Globus pallidus (tissue), 1 donor: ENCODE measurements around the gene TMEM217.

Experiments used
- DNase-seq: peaks from one replicate; pipeline ENCODE4 v3.0.0-alpha.2; 2015; ENCODE audit warnings: low spot score

TMEM217 gene

DNA sequence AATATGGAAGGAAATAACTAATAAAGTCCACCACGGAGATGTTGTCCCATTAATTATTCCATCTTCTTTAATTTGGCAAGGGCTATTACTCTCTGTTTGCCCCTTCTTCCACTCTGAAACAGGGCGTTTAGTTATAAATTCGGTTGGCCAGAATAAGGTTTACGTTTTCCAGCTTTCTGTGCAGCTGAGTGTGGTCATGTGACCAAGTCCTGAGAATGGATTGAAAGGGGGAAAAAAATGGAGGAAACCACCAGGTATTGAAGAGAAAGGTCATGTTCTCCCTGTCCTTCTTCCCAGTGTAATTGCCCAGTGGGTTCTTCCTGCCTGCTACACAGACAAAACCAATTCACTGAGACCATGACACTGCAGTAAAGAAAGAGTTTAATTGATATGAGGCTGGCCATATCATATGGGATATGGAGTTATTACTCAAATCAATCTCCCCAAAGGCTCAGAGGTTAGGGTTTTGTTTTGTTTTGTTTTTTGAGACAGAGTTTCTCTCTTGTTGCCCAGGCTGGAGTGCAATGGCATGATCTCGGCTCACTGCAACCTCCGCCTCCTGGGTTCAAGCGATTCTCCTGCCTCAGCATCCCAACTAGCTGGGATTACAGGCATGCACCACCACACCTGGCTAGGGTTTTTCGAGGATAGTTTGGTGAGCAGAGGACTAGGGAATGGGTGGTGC, 14.7 kb downstream of the TMEM217 start:
- DNase-seq: no peak

DNA sequence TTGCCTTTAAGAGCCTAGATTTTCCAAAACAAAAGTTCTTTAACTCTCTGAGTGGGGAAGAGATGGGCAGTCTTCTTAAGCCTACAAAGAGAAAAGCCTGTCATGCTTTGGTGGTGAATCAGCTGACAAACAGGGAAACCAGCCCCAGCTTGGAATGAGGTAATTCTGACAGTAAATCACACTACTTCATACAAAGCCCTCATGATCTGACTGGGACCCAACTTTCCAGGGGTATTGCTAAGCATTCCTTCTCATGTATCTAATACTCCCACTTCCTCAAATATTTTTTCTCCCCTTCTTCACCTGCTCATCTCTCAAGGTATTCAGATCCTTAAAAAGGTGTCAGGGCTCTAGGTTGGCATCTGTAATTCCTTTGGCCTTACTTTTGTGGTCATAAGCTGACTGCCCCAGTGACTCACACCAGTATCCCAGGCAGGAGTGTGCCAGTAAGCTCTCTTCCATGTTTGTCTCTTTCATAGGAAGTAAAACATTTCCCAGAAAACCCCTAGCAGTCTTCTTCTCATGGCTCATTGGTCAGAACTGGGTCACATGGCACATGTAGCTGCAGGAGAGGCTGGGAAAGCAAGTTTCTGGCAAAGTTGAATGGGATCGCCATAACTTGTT, 15.4 kb downstream of the TMEM217 start:
- no peak for DNase-seq

DNA sequence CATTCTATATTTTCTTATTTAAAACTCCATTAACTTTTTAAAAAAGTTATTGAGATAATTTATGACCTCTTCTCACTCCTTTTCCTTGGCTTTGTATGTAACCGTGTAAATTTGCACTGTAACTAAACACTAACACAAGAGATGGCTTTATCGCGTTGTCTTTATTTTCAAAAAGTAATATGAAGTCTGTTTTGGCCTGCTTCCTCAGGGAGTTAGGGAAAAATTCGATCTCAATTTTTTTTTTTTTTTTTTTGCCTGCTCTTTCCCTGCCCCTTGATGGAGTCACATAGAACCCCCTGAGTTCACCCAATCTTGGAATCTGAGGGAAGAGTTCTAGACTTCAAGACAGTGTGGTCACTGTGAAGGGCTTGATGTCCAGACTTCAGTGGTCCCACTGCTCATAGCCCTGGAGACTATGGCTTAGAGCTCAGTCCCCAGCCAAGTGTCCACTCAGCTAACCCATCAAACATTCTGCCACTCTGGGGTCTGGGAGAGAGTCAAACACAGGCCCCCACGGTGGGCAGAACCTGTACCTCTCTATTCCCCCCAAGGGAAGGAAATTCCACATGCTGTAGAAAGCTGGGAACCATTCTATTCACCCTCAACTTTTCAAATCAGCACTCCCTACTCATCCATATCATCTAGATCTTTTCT, 16.0 kb downstream of the TMEM217 start:
- no peak for DNase-seq

DNA sequence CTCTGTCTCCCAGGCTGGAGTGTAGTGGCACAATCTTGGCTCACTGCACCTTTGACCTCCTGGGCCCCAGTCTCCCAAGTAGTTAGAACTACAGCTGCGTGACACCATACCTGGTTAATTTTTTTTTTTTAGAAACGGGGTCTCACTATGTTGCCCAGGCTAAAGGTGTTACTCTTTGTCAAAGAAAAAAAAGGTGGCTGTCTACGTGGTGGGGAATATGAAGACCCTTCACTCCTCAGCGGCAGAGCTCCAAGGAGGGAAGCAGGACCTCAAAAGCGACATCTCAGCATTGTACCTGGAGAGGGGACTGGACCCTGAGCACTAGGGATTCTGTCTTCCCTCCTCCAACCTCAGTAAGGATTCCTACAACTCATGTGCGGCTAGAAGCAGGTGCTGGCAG, 16.8 kb downstream of the TMEM217 start:
- no peak for DNase-seq

DNA sequence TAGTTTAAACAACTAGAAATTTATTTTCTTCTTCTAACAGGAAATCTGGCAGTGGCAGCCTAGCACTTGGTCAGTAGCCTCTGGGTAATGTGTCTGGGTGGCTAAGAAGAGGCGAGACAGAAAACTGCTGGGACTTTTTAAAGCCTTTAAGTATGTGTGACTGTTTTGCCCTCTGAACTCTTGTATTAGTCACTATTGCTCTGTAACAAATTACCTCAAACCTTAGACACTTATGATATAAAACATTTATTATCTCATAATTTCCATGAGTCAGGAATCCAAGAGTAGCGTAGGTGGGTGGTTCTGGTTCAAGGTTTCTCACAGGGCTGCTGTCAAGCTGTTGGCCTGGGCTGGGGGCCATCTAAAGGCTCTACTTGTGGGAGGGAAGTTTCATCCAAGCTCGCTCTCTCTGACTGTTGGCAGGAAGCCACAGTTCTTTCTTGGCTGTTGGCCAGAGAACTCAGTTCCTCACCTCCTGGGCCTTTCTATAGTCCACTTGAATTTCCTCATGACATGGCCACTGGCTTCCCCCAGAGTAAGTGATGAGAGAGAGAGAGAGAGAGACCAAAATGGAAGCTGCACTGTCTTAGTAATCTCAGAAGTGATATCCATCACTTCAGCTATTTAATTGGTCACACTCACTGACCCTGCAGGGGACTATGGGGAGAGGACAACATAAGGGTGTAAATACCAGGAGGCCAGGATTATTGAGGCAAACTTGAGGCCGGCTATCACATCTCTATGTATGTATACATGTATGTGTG, 17.8 kb downstream of the TMEM217 start:
- peak; percentile 66 for DNase-seq

DNA sequence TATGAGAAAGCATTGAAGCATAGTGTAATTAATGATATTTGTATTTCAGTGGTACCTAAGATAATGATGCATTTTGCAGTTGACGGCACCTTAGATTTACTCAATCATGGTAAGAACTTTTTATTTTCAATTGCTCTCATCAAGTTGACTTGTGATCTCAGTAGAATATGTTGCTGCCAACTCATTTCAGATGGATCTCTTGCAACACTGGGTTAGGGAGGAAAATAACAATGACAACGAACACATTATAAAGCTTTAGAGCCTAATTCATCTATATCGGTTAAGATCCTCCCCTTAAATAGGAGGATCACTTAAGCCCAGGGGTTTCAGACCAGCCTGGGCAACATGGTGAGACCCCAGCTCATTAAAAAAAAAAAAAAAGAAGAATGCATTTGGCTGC, 18.4 kb downstream of the TMEM217 start:
- DNase-seq: no peak

DNA sequence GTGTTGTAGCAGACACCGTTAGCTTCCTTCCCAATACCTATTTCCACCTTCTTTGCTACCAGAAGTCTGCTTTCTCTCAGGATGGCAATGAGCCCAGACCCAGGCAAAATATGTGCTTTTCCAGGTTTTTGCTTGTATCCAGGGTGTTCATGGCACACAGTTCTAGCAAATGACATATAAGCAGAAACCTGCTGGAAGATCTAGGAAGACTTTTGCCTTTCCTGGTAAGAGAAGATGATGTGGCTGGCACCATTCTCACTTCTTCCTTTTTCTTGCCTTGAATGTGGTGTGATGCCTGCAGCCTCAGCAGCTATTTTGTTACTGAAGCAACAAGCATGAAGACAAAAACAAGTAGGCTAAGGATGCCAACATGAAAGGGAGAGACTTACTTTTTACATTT, 19.6 kb downstream of the TMEM217 start:
- DNase-seq: no peak

DNA sequence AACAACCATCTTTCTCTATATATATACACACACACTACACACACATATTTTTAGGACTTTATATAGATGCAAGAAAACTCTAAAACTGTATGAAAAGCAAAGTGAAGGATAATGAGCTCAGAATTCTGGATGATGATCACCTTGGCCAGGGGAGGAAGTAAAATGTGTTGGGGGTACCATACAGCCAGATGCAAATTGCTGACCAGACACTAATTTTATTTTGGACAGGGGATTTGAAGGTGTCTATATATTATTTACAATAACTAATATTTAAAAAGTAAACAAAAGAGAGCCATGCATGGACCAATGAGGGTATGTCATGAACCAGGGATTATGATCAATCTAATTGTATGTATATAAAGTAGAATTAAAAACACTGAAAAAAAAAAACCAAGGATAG, 20.2 kb downstream of the TMEM217 start:
- no peak for DNase-seq

DNA sequence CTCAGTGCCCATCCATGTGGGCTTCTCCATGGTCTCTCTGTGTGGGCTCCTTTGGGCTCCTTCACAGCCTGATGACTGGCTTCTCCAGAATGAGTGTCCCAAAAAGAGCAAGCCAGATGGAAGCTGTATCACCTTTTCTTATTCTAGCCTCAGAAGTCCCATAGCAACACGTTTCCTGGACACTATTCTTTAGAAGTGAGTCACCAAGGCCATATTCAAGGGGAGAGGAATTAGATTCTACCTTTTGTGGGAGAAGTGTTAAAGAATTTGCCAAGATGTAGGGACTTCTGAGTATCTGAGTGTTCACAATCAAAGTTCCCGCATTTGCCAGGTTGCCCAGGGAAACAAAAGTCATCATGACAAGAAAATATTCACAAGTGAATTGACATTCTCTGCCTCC, 21.0 kb downstream of the TMEM217 start:
- no peak for DNase-seq

DNA sequence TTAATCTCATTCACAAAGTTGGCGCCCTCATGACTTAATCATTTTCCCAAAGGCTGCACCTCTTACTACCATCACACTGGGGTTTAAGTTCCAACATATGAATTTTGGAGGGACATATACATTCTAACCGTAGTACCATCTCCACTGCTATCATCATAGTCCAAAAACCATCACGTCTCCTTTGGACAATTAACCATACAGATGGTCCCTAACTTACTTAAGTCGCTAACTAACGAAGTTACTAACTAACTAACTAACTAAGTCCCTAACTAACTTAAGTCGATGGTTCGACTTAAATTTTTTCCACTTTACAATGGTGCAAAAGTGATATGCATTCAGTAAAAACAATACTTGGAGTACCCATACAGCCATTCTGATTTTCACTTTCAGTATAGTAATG, 24.4 kb downstream of the TMEM217 start:
- DNase-seq: no peak

DNA sequence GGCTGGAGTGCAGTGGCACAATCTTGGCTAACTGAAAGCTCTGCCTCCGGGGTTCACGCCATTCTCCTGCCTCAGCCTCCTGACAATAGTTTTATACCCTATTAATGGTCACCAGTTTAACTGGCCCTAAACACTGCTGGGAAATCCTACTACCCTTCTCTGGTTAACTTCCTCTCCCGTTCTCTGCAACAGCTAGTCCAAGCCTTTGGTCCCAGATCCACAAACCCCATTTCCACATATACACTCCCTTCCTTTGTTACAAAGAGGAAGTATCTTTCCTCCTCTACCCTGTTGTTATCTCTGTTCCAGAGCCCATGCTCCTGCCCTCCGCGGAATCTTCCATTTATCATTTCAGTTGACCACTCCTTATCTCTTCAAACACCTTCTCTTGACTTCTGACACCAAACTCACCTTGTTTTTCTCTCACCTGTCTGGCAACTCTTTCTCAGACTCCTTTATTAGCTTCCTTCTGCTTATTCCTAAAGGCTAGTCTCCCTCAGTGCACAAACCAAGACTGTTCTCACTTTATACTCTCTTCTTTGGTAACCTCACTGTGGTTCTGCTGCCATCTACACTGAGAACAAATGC, 25.4 kb downstream of the TMEM217 start:
- no peak for DNase-seq

DNA sequence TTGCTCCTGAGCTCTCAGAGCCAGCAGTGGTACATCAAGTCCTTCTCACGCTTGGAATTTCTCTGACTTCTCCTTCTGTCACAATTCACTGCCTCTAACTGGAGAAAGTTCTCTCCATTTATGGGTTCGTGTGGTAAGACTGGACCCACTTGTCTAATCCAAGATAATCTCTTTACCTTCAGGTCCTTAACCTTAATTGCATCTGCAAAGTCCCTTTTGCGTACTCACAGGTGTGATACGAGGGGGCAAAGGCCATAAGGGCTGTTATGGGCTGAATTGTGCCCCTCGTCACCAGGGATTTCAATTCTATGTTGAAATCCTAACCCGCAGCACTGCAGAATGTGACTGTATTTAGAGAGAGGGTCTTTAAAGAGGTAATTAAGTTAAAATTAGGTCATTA, 27.8 kb downstream of the TMEM217 start:
- DNase-seq: no peak

DNA sequence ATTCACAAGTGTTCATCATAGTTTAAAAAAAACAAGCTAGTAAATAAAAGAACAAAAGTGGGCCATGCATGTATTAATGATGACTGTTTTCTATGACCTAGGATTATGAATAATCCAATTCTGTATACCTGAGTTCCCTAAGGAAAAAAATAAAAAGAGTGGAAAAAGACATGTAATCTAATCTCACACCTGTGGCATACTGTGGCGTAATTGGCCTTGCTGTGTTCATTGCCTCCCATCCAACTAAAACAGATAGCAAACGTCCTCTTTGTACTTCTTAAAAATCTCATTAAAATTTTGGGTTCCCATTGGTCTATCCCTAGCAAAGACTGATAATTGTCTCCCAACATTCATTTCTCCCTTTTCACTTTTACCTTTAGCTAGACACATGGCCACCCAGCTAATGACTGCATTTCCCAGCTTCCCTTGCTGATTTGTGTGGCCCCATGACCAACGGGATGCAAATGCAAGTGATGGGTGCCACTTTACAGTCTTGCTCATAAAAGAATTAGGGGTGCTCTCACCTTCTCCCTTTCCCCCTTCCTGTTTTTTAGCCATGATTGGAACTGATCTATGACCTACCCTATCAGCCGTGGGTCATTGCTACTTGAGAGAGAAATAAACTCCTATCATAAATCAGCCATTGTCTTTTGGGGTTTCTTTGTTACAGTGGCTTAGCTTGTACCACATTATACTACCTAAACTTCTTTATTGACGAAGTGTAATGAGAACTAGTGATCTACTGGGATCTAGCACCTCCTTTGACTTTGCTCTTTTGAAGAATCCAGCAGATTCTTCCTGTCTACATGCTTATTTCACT, 32.4 kb downstream of the TMEM217 start:
- DNase-seq: no peak

DNA sequence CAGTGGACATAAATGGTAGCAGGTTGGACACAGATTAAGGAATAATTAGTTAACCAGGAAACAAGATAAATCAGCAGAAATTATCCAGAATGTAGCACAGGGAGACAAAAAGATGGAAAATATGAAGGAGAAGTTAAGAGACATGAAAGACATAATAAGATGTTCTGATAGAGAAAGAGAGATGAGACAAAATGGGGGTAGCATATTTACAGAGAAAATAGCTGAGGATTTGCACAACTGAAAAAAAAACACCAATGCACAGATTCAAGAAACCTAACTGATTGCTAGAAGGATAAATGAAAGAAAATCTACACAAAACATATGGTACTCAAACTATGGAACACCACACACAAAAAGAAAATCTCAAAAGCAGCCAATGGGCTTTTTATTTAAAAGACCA, 35.0 kb downstream of the TMEM217 start:
- no peak for DNase-seq

DNA sequence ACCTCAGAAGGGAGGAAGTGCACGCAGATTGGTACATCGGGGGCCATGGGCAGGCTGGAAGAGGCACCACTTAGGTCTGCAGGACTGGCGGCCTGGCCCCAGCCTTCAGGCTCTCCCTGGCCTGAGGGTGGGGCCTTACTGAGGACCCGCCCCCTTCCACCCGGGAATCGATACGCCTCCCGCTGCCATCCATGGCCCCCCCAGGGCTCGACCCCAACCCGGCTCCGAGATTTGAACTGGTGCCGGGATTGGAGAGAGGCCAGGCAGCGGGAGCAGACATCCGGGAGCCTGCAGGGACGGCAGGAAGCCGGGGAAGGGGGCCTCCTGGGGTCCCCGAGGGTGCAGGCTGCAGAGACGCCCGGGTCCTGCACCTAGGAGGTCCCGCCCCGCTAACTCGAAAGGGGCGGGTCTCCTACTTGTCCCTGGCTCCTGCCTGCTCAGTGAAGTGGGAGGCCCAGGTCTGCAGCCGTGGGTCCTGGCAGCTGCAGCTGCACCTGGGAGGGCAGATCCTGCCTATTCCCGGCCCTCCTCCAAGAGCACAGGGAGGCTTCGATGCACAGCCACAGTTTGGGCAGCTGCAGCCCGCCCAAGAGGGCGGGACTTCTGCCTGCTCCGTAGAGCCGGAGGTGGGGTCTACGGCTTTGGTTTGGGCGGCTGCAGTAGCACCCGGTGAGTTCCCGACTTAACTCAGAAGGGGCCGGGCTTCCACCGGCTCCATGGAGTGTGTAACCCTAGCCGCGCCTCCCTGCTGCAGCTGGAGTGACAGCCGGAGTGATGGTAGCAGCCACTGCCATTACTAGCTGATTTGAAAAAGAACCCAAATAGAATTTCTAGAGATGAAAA, 35.6 kb downstream of the TMEM217 start:
- peak; percentile 37 for DNase-seq

DNA sequence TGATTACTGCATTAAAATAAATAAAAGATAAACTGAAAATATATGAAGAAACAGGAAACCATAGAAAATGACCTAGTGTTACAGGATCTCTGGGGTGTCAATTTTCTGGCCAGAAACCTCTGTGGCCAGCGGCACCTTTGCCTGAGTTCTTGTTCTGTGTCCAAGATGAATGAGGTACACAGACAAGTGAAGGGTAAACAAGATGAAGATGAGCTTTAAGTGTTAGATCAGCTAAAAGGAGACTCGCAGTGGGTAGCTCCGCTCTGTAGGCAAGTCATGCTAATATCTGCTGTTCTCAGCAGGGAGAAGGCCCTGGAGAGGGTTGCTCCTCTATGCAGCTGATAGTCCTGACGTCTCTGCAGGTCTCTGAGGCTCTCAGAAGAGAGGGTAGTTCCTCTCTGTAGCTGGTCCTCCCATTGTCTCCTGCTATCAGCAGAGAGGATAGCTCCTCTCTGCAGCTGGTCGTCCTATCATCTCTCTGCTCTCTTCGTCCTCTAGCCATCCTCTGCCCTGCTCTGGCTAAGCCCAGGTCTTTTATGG, 36.3 kb downstream of the TMEM217 start:
- no peak for DNase-seq

DNA sequence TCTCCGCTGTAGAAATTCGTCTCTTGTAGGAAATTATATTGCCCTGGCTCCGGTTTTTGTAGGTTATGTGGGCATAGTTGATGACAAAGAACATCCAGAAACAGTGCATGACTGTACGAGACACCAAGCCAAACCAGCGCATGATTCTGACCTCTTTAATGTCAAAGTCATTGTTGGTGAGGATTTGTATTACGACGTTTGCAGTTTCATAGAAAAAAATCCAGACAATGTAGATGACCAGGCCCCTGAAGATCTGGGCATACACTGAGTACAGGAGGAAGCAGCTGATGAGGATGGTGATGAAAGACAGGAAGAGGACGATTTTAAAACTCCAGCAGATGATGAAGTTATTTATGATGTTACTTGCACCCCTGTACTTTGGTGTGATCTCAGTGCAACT, 39.4 kb downstream of the TMEM217 start:
- DNase-seq: no peak

DNA sequence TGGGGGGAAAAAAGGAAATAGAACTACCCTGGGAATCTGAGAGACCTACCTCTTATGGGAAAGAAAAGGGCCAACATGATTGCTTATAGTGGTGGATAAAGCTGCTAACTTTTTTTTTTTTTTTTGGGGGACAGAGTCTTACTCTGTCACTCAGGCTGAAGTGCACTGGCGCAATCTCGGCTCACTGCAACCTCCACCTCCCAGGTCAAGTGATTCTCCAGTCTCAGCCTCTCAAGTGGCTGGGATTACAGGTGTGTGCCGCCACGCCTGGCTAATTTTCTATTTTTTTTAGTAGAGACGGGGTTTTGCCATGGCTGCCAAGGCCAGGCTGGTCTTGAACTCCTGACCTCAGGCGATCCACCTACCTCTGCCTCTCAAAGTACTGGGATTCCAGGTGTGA, 39.9 kb downstream of the TMEM217 start:
- no peak for DNase-seq

DNA sequence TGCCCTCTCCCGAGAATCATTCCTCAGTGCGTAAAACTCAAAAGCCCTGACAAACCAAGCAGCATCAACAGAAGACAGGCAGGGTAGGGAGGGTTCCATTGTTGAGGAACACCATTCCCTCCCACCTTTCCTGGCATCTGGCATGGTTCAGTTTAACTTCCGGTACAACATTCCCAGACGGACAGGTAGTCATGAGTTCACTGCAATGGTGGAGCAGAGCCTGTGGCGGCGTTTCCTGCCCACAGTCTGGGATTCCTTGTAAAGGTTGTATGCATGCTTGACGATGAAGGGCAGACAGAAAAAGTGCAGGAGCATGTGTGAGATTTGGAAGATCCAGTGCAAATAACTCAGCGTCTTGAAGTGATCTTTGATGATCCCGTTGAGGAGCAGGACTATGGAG, 45.7 kb downstream of the TMEM217 start:
- no peak for DNase-seq

DNA sequence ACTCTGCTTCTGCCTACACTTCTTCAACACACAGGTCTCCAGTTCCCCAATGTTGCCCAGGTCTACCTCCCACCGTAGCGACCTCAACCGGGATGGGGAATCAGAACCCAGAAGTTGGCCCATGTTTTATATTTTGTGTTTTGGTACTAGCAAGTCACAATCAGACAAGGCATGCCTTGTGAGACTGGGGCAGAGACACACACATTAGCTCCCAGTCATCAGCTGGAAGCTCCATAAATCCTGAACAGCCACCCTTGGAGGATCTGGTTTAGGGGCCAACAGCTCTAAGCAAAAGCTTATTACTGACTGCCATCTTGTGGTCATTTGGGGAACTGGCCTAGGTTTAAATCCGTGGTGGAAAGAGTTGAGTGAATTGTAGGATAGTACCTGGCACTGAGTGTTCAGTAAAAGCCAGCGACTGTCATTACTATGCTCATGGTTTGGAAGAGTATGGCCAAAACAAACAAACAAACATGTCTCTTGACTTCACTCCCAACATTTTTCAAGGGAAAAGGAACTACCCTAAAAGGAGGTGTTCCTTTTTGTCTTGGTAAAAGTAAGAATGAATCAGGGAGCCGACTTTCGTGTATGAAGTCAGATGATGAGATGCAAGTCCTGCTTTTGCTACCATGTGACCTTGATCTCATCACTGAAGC, 47.5 kb downstream of the TMEM217 start:
- DNase-seq: peak; percentile 63
